T-helper 2 cell treated with Interferon-gamma antibody and Interleukin-4, amounts not matched to agents 100 ng/mL and 5 ng/mL, for 36 hours (primary cell): ENCODE measurements around the gene LAG3. TPM values are rescaled to one million over a fixed set of nuclear protein-coding genes. Genes with fewer than 3 reads are reported as not detected.

Source experiments
- intact Hi-C: fragments of 100-400 bp; cut with micrococcal nuclease; formaldehyde crosslinking; loops from one replicate; pipeline ENCODE4 v1.15.1; 2023
- total RNA-seq: library from RNA; stranded (reverse); gene quantifications from 2 replicates; pipeline ENCODE4 v1.2.3, GENCODE V29; 2022

Gene LAG3
- total RNA-seq, 1 donor from 2014 or later, result 12.2 TPM

DNA sequence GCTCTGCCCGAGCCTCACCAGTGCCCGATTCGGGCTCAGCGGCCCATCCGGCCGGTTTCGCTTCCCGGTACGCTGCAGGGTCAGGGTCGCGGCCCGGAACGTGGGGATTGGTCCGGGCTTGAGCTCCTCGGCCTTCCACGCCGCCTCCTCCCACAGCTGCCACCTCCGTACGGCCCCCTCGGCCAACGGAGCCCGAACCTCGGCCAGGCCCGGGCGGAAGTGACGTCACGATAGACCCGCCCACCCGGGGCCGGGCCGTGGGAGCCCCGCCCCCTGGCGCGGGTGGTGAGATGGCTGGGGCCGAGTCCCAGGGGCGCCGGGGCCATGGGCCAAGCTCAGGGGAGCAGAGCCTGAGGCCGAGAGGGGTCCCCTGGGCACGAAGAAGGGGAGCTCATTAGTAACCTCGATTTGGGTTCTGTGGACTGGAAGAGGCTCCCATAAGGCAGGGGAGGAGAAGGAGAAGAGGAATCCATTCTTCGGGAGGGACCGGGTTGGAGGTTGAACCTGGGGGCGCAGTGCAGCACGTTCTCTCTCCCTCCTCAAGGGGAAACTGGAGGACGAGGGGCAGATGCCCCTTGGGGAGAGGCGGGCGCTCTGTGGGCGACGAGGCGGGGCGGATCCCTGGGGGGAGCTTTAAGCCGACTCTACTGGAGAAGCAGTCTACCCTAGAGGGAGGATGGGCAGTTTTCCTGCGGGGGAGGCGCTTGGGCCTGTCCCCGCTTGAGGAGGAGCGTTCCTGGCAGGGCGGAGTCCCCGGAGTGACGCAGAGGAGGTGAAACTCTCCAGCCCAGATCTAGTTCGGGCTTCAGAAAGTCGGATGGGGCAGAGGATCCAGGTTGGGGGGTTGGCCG is 19.2 kb upstream of the LAG3 start, which contains the start of gene MLF2:
Gene MLF2, minus strand, starts transcription at position 221 of the 851 bp plus-strand sequence. CDS start 807 bp downstream, outside the sequence.
- intact Hi-C loops, result loop anchor here (1.0 to 5.0 kb wide), 10 partner anchors 11 to 146 kb away; partner anchors contain the start of genes CD4, CDCA3, CHD4 and COPS7A

DNA sequence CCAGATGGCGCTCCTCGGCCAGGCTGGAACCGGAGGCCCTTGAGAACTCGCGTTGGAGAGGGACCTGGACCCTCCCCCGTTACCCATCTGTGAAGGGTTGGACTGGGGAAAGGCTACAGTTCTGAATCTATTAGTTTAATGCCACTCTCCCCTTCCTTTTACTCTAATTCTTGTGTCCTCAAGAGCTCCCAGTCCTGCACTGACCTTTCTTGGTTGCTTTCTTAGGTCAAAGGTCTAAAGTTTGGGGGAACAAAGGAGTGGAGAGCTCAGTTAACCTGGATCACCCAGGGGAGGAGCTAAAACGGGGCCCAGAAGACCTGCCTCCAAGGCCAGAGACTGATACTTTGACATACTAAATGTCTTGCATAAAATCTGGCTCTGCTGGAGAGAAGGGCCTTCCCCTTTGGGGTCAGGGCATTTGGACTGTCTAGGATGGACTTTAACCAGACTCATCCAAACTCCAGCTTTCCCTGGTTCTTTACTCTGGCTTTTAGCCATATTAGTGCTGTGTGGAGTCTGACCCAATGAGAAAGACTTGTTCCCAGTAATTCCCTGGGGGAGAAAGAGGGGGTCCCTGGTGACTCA is 18.5 kb upstream of the LAG3 start:
- intact Hi-C loops, result loop anchor here (1.0 to 5.0 kb wide), 10 partner anchors 10 to 147 kb away; partner anchors contain the start of genes CD4, CDCA3, CHD4 and COPS7A

DNA sequence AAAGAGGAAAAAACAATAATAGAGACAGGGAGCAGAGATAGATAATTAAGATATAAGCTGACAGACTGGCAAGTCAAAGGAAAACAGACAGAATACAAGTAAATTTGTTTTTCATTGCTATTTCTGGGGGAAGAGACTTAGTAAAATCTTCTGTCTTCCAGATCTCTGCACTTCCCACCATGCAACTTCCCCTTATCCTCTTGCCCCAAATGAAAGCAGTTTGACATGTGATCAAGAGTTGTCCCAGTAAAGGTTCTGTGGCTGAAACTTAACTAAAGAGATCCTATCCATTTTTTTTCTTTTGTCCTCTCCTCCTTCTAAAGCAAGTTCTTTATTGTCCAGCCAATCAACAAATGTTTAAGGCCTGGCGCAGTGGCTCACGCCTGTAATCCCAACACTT is 17.9 kb upstream of the LAG3 start:
- intact Hi-C loops, result loop anchor here (5.0 kb wide), 1 partner anchor 147 kb away; the partner anchor contains the start of gene CHD4

DNA sequence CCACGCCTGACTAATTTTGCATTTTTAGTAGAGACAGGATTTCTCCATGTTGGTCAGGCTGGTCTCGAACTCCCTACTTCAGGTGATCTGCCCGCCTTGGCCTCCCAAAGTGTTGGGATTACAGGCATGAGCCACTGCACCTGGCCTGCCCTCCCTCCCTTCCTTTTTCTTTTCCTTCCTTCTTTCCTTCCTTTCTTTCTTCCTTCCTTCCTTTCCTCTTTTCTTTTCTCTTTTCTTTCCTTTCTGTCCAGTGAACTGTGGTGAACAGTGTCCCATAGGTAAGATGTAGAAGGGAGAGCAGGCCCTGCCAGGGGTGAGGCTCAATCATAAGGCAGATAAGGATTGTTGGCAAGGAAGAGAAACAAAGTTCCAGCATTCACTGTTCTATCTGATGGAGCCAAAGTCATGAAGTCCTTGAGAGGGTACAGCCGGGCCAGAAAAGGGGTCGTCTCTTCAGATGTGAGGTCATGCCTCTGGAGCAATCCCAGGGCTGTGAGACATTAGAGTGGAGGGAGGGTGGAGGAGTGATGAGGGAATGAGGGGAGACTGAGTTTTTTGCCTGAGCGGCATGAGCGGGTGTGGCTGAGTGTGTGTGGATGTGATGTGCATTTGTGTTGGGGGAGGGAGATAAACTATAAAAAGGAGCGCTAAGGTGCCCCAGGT is 15.2 kb upstream of the LAG3 start:
- intact Hi-C loops, result no loop called here

DNA sequence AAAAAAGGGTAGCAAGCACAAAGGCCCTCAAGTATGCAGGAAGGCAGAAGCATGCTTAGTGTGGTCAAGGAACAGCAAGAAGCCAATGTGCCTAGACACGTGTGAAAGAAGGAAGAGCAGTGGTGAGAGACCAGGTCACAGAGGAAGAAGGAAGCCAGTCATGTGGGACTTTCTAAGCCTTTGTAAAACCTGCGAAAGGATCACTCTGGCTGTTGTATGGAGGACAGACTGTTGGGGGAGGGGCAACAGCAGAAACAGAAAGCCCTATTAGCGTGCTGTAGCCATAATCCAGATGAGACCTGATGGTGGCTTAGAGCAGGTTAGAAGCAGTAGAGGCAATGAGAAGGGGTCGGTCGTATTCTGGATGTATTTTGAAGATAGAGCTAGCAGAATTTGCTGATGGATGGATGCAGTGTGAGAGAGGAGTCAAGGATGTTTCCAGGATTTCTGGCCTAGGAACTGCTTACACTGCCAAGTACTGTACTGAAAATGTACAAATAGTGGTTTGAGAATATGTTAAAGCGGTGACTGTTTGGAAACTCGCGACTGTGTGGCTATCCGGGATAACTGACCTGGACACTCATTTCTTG is 13.7 kb upstream of the LAG3 start:
- intact Hi-C loops, result no loop called here

DNA sequence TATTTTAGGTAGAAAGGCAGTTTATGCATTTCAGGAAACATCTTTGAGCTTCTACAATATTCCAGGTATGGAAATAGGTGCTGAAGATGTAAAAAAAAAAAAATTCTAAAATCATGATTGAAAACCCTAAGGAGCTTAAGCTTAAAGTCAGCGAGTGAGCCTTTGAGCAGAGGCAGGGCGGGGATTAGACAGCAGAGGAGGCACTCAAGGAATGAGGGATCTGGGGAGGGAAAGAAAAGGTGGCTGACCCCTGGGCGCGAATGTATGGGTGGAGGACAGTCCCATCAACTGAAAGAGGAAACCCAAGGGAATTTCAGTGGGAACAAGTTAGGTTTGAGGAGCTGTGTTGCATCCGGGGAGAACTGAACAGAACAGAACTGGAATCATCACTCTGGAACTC is 12.6 kb upstream of the LAG3 start:
- intact Hi-C loops, result no loop called here

DNA sequence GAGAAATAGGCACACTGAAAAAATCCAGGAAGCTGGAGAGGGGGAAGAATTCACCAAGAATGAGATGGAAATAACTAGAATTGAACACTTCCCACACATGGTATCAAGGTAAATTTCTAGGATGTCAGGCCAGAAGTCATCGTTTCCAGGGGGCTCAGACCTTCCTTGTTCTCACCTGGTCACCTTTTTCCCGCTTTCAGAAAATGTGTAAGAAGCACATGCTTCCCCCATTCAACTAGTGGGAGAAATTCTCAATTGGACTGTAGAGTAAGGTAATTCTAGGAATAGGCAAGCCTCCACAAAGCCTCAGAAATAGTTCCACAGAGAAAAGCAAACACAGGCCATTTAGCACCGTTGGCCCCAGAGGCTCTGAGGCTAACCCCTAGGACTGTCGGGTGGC is 8.9 kb upstream of the LAG3 start:
- intact Hi-C loops, result no loop called here

DNA sequence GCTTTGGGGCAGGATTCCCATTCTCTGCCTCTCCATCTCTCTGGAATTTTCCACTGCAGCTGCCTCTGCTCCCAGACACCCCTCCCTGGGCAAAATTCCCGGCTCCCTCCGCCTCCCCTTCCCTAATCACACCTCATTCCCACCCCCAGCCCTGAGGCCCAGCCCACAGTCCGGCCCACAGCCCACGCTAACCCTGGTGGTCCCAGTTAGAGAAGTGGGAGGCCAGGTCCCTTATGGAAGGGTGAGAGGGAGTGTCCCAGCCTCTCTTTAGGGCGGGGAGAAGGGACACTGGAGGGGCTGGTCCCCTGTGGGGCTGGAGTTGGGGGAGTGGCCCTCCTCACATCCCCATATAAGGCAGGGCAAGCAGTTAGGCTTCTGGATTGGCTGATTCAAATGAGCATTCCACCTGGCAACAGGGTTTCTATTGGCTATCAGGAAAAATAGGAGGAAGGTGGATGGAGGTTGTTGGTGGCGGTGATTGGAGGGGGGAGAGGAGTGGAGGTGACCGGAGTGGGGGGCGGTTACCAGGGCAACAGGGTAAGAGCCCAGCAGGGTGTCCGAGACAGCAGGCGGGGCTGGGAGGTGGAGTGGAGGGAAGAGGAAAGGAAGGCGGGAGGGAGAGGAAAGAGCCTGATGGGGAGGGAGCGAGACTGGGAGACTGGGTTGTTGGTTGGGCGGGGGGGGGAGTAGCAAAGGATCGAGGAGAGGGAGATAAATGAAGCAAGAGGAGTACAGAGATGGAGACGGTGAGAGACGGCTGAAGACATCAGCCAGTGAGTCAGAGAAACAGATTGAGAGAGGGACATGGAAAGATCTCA is 8.1 kb upstream of the LAG3 start:
- intact Hi-C loops, result loop anchor here (1.0 to 2.0 kb wide), 2 partner anchors 11 to 15 kb away; partner anchors contain the start of gene MLF2

DNA sequence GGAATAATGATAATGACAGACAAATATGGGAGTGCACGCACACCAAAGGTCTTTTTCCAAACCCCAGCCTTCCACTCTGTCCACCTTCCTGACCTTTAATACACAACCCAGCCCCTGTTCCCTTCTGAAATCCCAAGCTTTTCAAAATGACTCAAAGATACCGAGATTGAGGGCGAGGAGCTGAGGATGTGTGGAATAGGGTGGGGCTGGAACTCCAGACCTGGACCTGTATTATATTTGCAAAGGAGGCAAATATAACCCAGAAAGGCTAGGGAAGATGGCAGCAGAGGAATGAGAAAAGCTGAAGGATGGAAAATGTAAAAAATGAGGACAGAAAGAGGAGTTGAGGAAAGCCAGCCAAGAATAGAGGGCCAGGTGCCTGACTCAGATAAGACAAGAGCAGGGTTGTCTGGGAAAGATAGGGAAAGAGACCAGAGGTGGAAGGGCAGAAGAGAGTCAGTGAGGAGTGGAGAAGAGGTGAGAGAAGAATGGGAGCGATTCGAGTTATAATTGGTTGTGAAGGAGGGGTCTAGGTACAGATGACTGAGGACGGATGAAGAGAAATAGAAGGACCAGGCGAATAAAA is 7.2 kb upstream of the LAG3 start:
- intact Hi-C loops, result loop anchor here (2.0 to 5.0 kb wide), 2 partner anchors 14 to 78 kb away; partner anchors contain the start of gene ZNF384

DNA sequence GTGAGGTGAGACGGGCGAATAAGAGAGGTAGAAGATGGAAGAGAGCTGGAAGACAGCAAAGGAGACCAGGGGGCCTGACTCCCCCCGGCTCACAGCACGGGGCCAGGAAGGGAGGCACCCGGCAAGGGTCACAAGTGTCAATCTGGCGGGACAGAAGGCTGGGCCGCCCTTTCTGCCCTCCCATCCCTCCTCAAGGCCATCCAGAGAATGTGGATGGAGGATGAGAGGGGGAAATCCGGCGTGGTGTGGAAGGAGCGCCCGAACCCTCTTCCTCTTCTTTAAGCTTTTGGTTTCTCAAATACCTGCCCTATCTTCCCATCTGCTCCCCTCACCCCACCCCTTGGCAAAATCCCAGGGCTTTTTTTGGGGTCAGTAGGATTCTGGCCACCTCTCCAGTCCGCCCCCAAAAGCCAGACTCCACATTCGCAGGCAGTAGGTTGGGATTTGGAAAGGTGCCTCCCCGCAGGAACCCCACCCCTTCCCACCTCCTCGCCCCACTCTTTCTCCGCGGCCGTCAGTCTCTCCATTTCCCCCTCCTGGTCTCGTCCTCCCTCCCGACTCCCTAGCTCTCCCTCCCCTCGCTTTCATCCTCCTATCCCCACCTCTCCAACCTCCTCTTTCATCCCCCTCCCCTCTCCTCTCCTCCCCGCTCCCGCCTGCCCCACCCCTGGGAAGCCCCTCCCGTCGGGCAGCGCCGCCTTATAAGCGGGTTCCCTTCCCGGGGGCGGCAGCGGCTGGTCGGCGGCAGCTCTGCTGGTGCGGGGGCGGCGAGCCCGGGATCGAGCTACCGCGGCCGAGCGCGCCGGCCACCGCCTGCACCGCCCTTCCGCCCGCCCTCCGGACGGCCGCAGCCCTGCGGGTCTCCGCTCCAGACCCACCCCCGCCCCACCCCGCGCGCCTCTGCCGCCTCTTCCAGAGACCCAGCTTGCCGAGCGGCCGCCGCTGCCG is 6.4 kb upstream of the LAG3 start, which contains the start of gene PTMS:
Gene PTMS, plus strand, starts transcription at position 730 of the 948 bp plus-strand sequence. CDS start 343 bp downstream, outside the sequence.
- intact Hi-C loops, result loop anchor here (2.0 to 5.0 kb wide), 3 partner anchors 13 to 79 kb away; partner anchors contain the start of genes CD4 and ZNF384

DNA sequence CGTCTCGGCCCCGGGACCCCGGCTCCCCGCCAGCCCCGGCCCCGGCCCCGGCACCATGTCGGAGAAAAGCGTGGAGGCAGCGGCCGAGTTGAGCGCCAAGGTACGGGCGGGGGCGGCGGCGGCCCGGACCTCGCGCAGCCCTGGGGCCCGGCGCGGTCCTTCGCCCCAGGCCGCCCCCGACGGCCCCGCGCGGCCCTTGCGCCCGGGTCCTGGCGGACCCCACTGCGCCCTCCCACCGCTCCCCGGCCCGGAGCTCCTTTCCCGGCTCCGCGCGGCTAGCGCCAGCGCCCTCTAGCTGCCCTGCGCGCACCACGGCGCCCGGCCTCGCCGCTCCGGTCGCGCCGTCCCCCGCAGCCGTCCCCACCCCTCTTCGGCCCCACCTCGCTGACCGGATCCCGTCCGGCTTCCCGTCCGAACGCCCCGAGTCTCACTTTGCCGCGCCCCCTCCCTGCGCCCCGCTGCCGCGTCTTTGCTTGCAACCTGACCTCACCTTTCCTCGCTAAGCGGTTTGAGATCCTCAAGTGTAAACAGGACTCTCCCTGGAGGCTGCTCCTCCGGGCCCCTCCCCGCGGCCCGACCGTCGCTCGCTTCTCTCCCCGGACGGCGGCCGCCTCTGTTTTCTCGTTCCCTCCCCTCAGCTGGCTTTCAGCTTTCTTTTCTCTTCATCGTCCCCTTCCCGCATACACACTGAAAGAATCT is 5.5 kb upstream of the LAG3 start:
- intact Hi-C loops, result loop anchor here (2.0 to 5.0 kb wide), 2 partner anchors 22 to 79 kb away; partner anchors contain the start of genes CD4 and ZNF384

DNA sequence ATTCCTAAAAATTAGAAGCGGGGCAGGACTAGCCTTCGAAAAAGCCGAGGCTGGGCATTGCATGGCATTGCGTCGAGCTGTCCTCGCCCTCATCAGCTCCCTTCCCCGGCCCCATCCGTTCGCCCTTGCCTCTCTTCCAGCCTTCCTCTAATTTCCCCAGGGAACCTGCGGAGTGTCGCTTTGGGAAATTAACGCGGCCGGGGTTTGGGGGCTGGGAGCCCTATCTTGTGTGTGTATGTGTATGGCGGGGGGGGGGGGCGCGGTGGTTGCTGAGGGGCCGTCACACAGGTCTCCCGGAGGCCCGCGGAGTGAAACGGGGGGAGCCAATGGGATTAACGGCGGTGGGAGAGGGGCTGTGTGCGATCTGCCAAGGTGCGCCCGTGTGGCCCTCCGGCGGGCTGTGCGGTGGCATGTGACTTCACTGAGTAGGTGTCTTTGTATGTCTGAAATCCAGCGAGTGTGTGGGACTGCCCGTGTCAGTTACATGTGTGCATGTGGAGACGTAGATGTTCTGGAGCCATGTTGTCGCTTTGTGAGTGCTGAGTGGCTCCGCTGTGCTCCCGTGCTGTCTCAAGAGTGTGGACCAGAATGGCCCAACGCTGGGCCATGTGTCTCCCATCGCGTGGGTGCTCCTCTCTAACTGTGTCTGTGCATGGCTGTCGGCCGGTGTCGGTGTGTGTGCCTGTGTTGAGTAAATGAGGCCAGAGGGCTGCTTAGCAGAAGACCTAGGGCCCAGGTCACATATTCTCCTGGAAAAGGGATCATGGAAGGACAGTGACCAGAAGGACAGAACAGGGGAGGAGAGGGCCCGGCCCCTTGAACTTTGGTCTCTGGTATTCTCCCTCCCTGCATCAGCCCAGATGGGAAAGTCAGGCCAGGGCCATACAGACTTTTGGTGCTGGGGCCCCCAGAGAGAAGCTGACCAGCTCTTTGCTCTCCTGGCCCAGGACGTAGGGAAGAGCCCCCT is 4.7 kb upstream of the LAG3 start:
- intact Hi-C loops, result loop anchor here (2.0 to 5.0 kb wide), 2 partner anchors 21 to 80 kb away; partner anchors contain the start of genes CD4 and ZNF384

DNA sequence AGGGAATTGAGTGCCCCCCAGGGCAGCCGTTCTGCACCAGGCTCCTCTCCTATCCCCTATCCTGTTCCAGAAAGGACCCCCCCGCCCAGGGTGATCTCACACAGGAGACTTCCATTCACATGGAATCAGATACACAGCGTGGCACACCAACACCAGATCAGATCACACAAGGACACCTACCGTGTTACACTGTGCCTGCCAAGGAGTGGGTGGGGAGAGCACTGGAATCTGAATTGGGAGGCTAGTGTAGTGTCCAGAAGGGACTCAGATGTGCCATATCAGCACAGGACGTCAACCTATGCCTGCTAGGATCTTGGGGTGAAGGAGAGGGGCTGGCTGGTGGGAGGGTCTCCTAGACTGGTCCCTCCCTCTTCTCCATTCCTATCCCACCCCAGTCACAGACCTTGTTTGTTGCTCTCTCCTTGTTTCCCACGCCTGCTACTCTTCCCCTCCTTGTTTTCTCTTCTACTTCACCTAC is 3.8 kb upstream of the LAG3 start:
- intact Hi-C loops, result loop anchor here (5.0 kb wide), 1 partner anchor 81 kb away; the partner anchor contains the start of gene ZNF384

DNA sequence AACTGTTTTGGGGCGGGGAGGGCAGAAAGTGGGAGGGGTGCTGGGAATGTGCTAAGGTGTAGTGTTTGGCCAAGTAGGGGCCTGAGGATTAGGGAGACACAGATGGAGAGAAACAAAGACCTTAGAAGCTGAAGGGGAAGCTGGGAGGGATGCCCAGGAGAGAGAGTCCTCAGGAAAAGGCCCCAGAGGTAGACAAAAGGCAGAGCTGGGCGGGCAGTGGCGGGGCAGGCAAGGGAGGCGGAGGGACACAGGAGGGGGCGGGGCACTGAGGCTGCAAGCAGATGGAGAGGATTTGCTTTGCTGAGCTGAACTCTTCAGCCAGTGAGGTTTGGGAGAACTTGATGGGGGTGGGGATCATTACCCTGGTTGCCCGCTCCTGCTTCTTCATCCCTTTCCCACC is 3.3 kb upstream of the LAG3 start:
- intact Hi-C loops, result loop anchor here (5.0 kb wide), 1 partner anchor 82 kb away; the partner anchor contains the start of gene ZNF384

DNA sequence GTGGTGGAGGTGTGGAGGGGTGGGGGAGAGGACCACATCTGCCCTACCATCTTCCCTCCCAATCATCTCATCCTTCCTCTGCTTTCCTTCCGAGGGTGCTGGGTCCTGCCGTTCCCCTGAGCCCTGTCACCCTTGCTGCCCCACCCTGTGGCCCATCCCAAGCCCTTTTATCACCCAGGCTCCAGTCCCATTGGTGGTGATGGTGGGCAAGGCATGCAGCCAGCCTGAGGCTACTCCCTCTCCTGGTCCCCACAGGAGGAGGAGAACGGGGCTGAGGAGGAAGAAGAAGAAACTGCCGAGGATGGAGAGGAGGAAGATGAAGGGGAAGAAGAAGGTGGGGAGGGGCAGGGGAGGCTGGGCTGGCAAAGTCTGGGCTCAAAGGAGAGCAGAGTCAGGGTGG is 2.7 kb upstream of the LAG3 start:
- intact Hi-C loops, result loop anchor here (5.0 kb wide), 1 partner anchor 82 kb away; the partner anchor contains the start of gene ZNF384

DNA sequence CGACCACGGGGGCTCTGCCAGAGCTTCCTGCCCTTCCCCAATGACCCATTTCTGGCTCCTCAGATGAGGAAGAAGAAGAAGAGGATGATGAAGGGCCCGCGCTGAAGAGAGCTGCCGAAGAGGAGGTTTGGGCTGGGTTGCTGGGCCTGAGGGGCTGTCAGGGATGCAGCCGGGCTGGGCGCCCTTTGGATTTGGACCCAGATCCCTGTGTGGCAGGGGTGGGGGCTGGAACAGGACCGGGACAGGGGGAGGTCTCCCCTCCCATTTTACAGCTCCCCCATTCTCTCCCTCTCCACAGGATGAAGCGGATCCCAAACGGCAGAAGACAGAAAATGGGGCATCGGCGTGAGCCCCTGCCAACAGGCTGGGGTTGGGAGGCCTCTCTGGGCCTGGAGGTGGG is 2.2 kb upstream of the LAG3 start:
- intact Hi-C loops, result no loop called here
